Measurements from ENCODE around the gene HNF1B. TPM values are rescaled to one million over a fixed set of nuclear protein-coding genes. Genes with fewer than 3 reads are reported as not detected.

Gene HNF1B
- total RNA-seq, 4 donors from 2014 or later, result 0.29 to 1.5 TPM; not detected in 2

DNA sequence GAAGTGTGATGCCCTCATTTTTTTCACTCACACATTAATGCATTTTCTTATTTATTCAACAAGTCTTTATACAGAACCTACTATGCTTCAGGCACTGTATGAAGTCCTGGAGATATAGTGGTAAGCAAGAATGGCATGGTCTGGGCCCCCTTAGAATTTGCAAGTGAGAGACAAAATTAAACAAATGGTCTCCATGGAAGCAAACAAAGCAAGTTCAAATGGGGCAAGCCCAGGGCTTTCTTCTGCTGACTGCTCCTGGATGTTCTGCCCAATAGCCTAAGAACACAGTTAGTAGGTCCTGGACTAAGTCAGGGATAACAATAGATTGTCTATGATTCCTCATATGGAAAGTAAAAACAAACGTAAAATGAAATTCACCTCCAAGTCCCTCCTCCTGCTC is 70.3 kb downstream of the HNF1B start:
- Histone ChIP-seq H3K4me1 (no peaks in the 10 kb centered on the region), H3K36me3 (no peaks in the 10 kb centered on the region), H3K27ac (no peak overlapping the region), H3K9me3 (no peaks in the 10 kb centered on the region), H3K4me3 (no peak overlapping the region), H3K27me3 (no peaks in the 10 kb centered on the region)
- intact Hi-C loops (cut with DNase I; ENCODE audit: low total_unique reads), result no loop called here
- no peak for DNase-seq
- TF ChIP-seq CTCF (IDR thresholded peaks at IDR 0.05), result no peak
- TF ChIP-seq POLR2A (IDR thresholded peaks at IDR 0.05), result no peak

GRCh38 chr17:37673386-37673785 is 71.5 kb downstream of the HNF1B start:
- no peak overlapping the region for H3K4me3 ChIP-seq
- H3K27ac ChIP-seq, result no peak overlapping the region
- TF ChIP-seq POLR2A (IDR thresholded peaks at IDR 0.05), result no peak
- TF ChIP-seq CTCF (IDR thresholded peaks at IDR 0.05), result no peak
- intact Hi-C loops (cut with DNase I; ENCODE audit: low total_unique reads), result no loop called here
- H3K4me1 ChIP-seq, result no peaks in the 10 kb centered on the region
- no peaks in the 10 kb centered on the region for H3K36me3 ChIP-seq
- H3K9me3 ChIP-seq, result no peaks in the 10 kb centered on the region
- no peak for DNase-seq
- H3K27me3 ChIP-seq, result no peaks in the 10 kb centered on the region

- Histone ChIP-seq H3K36me3 (no peaks in the 10 kb centered on the region), H3K4me3 (no peak overlapping the region), H3K27me3 (no peaks in the 10 kb centered on the region), H3K4me1 (no peaks in the 10 kb centered on the region), H3K27ac (no peak overlapping the region), H3K9me3 (no peaks in the 10 kb centered on the region)
- no peak for DNase-seq
- TF ChIP-seq POLR2A (IDR thresholded peaks at IDR 0.05) (no peak), CTCF (IDR thresholded peaks at IDR 0.05) (no peak)
- intact Hi-C loops (cut with DNase I; ENCODE audit: low total_unique reads), result no loop called here
These were observed 72.2 kb downstream of the HNF1B start for GRCh38 chr17:37672548-37673078.

GRCh38 chr17:37671824-37672547 is 72.9 kb downstream of the HNF1B start:
- TF ChIP-seq POLR2A (IDR thresholded peaks at IDR 0.05), result no peak
- Histone ChIP-seq H3K27ac (no peak overlapping the region), H3K4me3 (no peak overlapping the region), H3K4me1 (no peaks in the 10 kb centered on the region), H3K36me3 (no peaks in the 10 kb centered on the region), H3K27me3 (no peaks in the 10 kb centered on the region), H3K9me3 (no peaks in the 10 kb centered on the region)
- DNase-seq, result no peak
- intact Hi-C loops (cut with DNase I; ENCODE audit: low total_unique reads), result no loop called here

DNA sequence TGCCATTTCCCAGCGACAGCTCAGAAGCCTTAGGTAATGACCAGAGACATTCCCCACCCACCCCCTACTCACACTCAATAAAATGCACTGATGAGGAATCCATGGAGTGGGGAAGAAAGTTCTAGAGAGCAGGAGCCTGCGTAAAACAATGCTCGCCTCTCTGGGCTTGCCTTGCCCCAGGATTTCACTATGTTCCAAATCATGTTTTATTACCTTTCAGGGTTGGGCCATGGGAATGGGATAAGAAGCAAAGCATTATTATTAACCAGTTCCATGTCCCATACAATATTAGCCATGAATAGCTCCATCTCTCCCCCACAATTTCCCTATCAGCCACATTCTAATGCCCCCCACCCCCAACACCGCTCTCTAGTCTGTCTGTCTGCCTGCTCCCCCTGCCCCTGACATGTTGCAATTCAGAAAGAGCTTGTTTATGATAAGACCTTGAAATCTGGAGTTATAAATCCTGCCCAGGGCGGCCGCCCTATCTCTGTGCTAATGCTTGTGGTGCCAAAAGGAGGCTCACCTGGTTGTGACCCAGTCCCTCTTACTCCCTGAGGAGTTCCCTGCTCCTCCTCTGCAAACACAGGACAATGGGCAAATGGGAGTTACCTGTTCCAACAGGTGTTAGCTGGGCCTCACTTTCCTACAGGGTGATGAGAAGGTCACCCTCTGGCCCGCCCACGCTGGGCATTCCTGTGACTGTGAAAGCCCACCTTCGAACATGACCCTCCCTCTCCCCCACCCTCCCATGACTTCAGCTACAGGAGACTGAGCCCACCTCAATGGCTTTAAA is 73.6 kb downstream of the HNF1B start:
- H3K4me3 ChIP-seq, result no peak overlapping the region
- DNase-seq, result no peak
- H3K9me3 ChIP-seq, result no peaks in the 10 kb centered on the region
- no peaks in the 10 kb centered on the region for H3K27me3 ChIP-seq
- no peaks in the 10 kb centered on the region for H3K36me3 ChIP-seq
- TF ChIP-seq CTCF (IDR thresholded peaks at IDR 0.05), result no peak
- TF ChIP-seq POLR2A (IDR thresholded peaks at IDR 0.05), result no peak
- intact Hi-C loops (cut with DNase I; ENCODE audit: low total_unique reads), result no loop called here
- H3K4me1 ChIP-seq, result no peaks in the 10 kb centered on the region
- H3K27ac ChIP-seq, result no peak overlapping the region

Measured in uterus (tissue), 4 donors.